Measurements from ENCODE around the gene CLRN2. TPM values are rescaled to one million over a fixed set of nuclear protein-coding genes. Genes with fewer than 3 reads are reported as not detected.

The CLRN2 gene
- total RNA-seq, 1 experiment from 2014 or later = not detected

DNA sequence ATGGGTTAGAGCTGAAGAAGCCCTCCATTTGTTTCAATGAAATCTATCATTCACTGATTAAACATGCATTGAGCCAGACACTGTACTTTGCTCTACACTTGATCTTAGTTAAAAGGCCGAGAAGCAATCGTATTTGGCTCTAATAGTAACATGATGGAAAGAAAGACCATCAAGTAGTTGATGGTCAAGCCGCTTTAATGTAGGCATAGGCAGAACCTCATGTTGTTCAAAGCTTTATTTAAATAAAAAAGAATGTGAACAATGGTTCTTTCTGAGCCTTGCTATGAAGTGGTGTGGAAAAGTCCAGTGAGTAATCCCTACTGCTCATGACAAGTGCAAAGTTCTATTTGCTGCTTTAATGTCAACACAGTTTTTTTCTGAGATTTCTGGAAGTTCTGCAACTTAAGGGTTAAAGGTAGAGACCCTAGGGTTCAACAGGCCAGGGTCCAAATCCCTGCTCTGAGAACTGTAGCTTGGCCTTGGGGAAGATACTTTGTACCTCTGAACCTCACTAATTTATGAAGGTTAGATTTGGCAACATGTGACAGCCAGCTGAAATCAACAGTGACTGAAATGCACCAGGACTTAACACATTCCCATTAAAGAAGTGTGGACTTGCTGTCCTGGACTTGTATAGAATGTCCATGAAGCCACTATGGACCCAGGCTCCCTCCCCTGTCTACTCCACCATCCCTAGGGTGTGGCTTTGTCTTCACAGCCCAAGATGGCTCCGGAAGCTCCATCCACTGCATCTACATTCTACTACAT is 44.2 kb downstream of the CLRN2 start:
- BruUV-seq (replicated peaks) = no TSS peak
- H3F3A ChIP-seq (ENCODE audit: low read length, unreplicated experiment) = no peaks in the 10 kb centered on the region
- no peak overlapping the region for H3K4me2 ChIP-seq (ENCODE audit: low read length)
- no peaks in the 10 kb centered on the region for H3K79me2 ChIP-seq (ENCODE audit: low read length)
- H3K9me3 ChIP-seq (ENCODE audit: low read length) = no peaks in the 10 kb centered on the region
- H3K4me1 ChIP-seq (ENCODE audit: insufficient read depth, low read length) = 0 out of 2 replicates have a peak, but pooled peaks cover 7% of the 10 kb centered on the region
- intact Hi-C loops (cut with micrococcal nuclease) = no loop called here
- H3K9ac ChIP-seq (ENCODE audit: low read length) = no peak overlapping the region
- ATAC-seq = no peak
- no peaks in the 10 kb centered on the region for H3K27me3 ChIP-seq (ENCODE audit: low read length)
- no peak for TF ChIP-seq CTCF (conservative IDR thresholded peaks at IDR 0.05; ENCODE audit: low read depth, low read length)
- no peak for TF ChIP-seq EZH2 (IDR thresholded peaks at IDR 0.05; ENCODE audit: low read length, unreplicated experiment)
- no peak for TF ChIP-seq EZH2phosphoT487 (IDR thresholded peaks at IDR 0.05; ENCODE audit: borderline replicate concordance, low read length)
- H4K20me1 ChIP-seq (ENCODE audit: low read length) = no peaks in the 10 kb centered on the region
- no peak overlapping the region for H3K4me3 ChIP-seq (ENCODE audit: low read length)
- DNase-seq = no peak
- ChIA-PET POLR2A (ENCODE audit: unreplicated experiment) (no interaction called here), CTCF (no interaction called here)
- no peaks in the 10 kb centered on the region for H3K36me3 ChIP-seq (ENCODE audit: low read depth, low read length)
- no peak overlapping the region for H2AFZ ChIP-seq (ENCODE audit: low read length)
- no peak overlapping the region for H3K27ac ChIP-seq (ENCODE audit: low read length)
- no peaks in the 10 kb centered on the region for H3K9me2 ChIP-seq (replicated peaks; ENCODE audit: low read length)

- no peaks in the 10 kb centered on the region for H4K20me1 ChIP-seq (ENCODE audit: low read length)
- no peaks in the 10 kb centered on the region for H3K36me3 ChIP-seq (ENCODE audit: low read depth, low read length)
- CTCF ChIA-PET = no interaction called here
- no peaks in the 10 kb centered on the region for H3F3A ChIP-seq (ENCODE audit: low read length, unreplicated experiment)
- no peak overlapping the region for H2AFZ ChIP-seq (ENCODE audit: low read length)
- intact Hi-C loops (cut with micrococcal nuclease) = no loop called here
- DNase-seq (no peak), ATAC-seq (no peak)
- H3K79me2 ChIP-seq (ENCODE audit: low read length) = no peaks in the 10 kb centered on the region
- H3K9me3 ChIP-seq (ENCODE audit: low read length) = no peaks in the 10 kb centered on the region
- TF ChIP-seq EZH2 (IDR thresholded peaks at IDR 0.05; ENCODE audit: low read length, unreplicated experiment) (no peak), CTCF (conservative IDR thresholded peaks at IDR 0.05; ENCODE audit: low read depth, low read length) (no peak), EZH2phosphoT487 (IDR thresholded peaks at IDR 0.05; ENCODE audit: borderline replicate concordance, low read length) (no peak)
- H3K9me2 ChIP-seq (replicated peaks; ENCODE audit: low read length) = no peaks in the 10 kb centered on the region
- no peak overlapping the region for H3K4me2 ChIP-seq (ENCODE audit: low read length)
- no peak overlapping the region for H3K27ac ChIP-seq (ENCODE audit: low read length)
- no peaks in the 10 kb centered on the region for H3K27me3 ChIP-seq (ENCODE audit: low read length)
- H3K4me1 ChIP-seq (ENCODE audit: insufficient read depth, low read length) = 0 out of 2 replicates have a peak, but pooled peaks cover 7% of the 10 kb centered on the region
- BruUV-seq (replicated peaks) = no TSS peak
- no peak overlapping the region for H3K9ac ChIP-seq (ENCODE audit: low read length)
- POLR2A ChIA-PET (ENCODE audit: unreplicated experiment) = no interaction called here
- H3K4me3 ChIP-seq (ENCODE audit: low read length) = no peak overlapping the region
Observed at GRCh38 chr4:17559709-17560048, 44.7 kb downstream of the CLRN2 start.

GRCh38 chr4:17560065-17560673 is 45.2 kb downstream of the CLRN2 start:
- ATAC-seq (no peak), DNase-seq (no peak)
- Histone ChIP-seq H3K79me2 (ENCODE audit: low read length) (no peaks in the 10 kb centered on the region), H3K9me3 (ENCODE audit: low read length) (no peaks in the 10 kb centered on the region), H3K4me2 (ENCODE audit: low read length) (no peak overlapping the region), H3F3A (ENCODE audit: low read length, unreplicated experiment) (no peaks in the 10 kb centered on the region), H3K4me3 (ENCODE audit: low read length) (no peak overlapping the region), H3K27me3 (ENCODE audit: low read length) (no peaks in the 10 kb centered on the region), H4K20me1 (ENCODE audit: low read length) (no peaks in the 10 kb centered on the region), H3K9ac (ENCODE audit: low read length) (no peak overlapping the region), H3K4me1 (ENCODE audit: insufficient read depth, low read length) (0 out of 2 replicates have a peak, but pooled peaks cover 7% of the 10 kb centered on the region), H3K27ac (ENCODE audit: low read length) (no peak overlapping the region), H2AFZ (ENCODE audit: low read length) (no peak overlapping the region), H3K36me3 (ENCODE audit: low read depth, low read length) (no peaks in the 10 kb centered on the region), H3K9me2 (replicated peaks; ENCODE audit: low read length) (no peaks in the 10 kb centered on the region)
- no TSS peak for BruUV-seq (replicated peaks)
- TF ChIP-seq EZH2 (IDR thresholded peaks at IDR 0.05; ENCODE audit: low read length, unreplicated experiment) (no peak), CTCF (conservative IDR thresholded peaks at IDR 0.05; ENCODE audit: low read depth, low read length) (no peak), EZH2phosphoT487 (IDR thresholded peaks at IDR 0.05; ENCODE audit: borderline replicate concordance, low read length) (no peak)
- intact Hi-C loops (cut with micrococcal nuclease) = no loop called here
- POLR2A ChIA-PET (ENCODE audit: unreplicated experiment) = no interaction called here
- CTCF ChIA-PET = no interaction called here
